HG03025 (cell line): ENCODE data around the gene FLG2.

Experiments used
- ATAC-seq: cut with Tn5 transposase; IDR thresholded peaks from one replicate; pipeline ENCODE4 v1.9.1; 2021; ENCODE audit warnings: mild to moderate bottlenecking, moderate library complexity; ENCODE audit not compliant: unreplicated experiment, low FRiP score

FLG2 gene

DNA sequence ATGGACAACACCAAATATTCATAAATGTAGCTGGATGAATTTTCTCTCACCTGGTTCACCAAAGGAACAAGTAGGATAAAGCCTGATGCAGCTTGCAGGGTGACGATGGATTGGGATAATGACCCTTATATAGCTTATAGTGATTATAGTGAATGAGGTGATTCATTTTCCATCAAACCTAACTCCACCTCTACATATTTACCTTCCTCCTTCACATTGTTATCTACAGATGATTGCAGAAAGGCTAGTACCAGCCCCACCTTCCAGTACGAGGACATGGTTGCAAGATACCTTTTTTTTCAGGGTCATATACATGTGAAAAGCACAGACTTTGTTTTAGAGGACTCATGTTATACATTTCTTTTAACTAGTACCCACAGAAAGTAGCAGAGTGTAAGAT is at the start of gene FLG2:
TSS of gene FLG2 (minus strand) at position 101 of the 400 bp plus-strand sequence. CDS start 1,122 bp downstream, outside the sequence.
- no peak for ATAC-seq

DNA sequence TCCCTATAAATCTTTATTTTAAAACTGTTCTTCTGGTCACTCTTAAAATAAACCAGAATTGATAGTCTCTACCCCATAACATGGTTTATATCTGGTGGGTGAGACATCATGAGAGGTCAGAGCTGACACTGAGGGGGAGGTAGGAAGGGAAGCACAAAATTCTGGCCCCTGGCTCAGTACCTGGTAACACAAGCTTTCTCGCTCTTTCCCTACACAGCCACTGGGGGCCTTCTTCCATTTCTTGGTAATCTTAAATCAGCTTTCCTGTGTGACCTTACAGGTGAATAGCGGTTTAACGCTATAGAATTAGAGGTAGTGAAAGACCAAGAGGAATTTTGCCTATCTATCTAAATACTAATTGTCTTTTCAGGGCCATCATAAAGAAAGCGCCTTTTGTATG is 48.9 kb upstream of the FLG2 start:
- no peak for ATAC-seq

DNA sequence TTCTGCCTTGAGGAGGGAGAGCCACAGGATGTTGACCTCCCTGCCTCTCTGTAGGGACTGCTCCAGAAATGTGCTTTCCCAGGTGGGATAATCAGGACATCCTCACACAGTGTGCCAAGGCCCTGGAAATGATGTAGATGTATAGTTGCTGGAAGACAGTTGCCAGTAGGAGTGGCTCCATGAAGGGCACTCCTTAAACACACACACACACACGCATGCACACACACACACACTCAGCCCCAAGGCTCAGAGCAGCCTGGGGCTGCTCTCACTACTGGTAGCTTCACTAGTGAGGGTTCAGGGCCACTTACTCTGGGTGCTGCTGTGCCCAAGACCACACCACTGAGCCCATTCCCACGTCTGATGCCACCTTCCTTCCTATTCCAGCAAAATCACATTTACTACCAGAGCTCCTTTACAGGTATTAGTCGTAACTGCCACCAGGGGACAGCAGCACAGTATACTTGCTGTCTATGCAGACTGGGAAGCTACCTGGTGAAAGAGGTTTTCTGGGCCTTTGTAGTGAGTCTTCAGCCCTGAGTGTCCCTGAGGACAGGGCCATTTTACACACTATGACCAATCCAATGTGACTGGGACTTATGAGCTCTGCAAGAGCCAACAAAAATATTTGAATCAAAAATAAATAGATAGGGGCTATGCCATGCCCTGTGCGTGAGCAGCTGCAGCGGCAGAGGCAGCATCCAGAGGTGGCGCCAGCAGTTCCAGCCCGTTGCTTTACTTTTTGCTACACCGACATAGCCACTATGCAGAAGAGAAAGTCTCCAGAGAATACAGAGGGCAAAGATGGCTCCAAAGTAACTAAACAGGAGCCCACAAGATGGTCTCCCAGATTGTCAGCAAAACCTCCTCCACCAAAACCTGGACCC is 39.2 kb upstream of the FLG2 start:
- ATAC-seq = no peak

- ATAC-seq = no peak
Measured at GRCh38 chr1:152397474-152397873, 37.7 kb upstream of the FLG2 start.

DNA sequence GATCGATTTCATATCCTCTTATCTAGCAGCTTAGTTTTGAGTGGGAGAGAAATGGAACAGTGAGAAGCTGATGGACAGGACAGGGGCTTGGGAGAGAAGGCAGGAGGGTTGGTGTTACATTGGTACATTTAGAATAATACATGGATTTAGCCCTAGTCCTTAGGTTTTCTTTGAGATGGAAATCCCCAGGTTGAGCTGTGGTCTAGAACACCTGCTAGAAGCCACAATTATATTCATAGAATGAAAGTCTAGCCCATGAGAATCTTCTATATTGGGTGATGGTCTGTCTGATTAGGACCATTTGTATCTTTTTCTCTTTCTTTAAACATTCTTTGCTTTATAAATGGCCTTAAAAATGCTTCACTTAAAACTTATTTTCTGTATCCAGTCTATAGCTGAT is 34.3 kb upstream of the FLG2 start:
- no peak for ATAC-seq

GRCh38 chr1:152392909-152393308 is 33.1 kb upstream of the FLG2 start:
- ATAC-seq = no peak

- ATAC-seq = no peak
Measured at GRCh38 chr1:152388889-152389288, 29.1 kb upstream of the FLG2 start.

DNA sequence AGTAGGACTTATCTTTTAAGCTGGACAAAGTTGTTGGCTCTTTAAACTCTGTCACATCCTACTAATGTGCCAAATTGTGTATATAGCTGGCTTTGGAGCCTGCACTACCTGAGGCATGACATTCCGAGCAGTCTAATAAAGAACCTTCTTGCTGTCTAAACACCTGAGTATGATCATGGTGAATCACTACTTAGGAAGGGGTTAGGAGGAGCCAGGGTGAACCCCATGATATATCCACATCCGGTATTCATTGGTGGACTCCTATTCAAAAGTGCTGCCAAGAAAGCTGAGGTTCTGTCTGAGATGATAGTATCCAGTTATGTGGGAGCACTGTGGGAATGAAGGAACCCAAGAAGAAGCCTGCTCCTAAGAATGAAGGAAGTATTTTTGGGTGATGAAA is 27.1 kb upstream of the FLG2 start:
- no peak for ATAC-seq

DNA sequence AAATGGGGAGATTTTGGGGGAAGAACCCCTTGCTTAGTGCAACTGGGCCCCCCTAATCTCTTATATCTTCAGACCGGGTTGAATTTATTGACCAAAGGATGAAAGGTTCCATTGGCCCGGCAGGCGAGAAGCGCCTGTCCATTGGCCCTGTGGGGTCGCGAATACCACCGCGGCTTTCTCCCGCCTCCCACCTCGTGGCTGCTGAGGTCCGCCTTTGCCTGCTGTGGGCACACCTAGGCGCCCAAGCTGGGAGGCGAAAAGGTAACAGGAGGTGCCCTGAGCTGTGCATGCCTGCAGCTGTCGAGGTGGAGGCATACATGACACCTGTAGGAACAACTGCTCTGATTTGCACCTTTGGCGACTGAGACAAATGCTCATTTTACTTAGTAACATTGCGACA is 21.1 kb upstream of the FLG2 start:
- no peak for ATAC-seq

DNA sequence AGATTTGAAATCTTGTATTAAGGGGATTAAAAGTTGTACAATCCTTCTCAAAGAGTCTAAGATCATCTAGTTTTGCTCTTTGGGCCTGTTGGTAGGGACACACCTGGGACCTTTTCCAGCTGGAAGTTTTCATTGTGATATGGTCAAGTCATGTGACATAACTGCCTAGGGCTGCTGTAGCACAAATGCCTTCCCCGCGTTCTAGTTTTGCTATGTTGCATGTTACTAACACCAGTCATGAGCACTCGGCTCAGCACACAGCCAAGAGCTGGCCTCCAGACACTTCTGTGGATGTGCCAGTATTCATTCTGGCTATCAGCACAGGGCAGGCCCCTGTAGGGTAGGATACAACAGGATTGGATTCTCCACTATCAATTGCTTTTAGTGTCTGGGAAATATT is 14.6 kb upstream of the FLG2 start:
- ATAC-seq = no peak

GRCh38 chr1:152372672-152373071 is 12.9 kb upstream of the FLG2 start:
- no peak for ATAC-seq

- no peak for ATAC-seq
Measured at GRCh38 chr1:152367436-152367835, 7.6 kb upstream of the FLG2 start.

DNA sequence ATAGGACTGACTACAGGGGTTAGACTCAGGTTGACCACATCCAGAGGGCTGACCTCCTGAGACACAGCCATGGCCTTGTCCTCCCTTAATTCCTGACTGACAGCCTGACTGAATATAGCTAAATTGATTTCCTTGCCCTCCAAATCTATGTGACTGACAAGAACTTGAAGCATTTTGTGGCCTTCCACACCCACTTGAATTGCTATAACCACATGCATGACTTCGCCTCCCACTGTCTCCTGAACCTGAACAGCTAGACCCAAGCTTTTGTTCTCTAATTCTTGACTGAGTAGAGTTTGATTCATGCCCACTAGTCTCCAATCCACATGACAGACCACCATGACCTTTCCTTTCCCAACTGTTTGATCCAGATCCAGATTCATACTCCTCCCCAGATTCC is 3.1 kb downstream of the FLG2 start:
- ATAC-seq = no peak

DNA sequence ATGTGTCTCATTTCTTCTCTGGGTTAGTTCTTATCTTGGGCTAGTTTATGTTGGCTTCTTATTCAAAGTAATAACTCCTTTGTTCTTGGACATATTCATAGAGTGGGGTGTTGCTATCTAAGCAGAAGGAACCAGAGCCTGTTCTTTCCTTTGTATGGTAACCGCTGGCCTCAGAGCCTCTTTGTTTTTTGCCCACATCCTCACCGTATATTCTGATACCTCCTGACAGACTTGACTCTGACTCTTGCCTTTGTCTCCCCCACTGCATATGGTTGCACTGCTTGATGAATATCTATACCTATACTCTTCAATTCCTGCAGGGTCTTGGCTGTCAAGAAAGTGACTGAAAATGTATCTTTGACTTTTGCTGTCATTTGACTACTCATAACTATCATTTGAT is 10.2 kb downstream of the FLG2 start:
- no peak for ATAC-seq

DNA sequence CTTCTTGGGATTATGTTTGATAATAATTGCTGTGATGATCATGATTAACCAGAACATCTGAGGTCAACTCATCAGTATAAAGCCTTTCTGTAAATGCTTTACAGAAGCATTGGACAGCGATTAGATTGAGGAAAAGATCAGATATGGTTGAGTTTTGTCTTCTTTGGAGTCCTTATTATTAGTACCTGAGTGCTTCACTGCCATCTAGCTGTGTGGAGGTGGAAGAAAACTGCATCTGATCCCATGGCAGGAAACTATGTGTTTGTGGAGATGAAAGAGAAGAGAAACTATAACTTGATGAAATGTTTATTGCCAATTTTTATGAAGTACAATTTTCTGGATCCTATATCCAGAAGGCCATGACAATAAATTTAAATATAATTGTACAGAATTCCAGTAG is 11.4 kb downstream of the FLG2 start:
- ATAC-seq = no peak

DNA sequence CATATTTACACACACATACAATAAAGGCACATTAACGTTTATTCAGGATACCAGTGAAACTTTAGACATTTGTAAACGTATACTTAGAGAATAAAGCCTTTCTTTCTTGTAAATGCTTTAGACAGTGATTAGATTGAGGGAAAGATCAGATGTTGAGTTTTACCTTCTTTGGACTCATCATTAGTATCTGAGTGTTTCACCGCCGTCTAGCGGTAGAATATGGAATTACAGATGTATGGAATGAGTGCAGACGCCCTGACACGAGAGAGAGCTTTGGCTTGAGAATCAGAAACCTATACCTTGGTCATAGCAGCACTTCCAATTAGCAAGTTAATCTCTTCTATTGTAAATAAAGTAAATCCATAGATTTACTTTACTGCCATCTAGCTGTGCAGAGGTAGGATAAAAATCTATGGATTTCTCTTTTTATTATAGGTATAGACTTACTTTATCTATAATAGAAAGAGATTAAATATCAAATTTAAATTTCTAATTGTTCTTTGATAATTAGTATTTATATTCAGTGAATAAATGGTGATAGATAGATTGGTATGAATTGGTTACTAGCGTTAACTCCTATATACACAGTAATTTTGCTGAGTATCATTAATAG is 12.6 kb downstream of the FLG2 start:
- ATAC-seq = no peak

GRCh38 chr1:152344438-152344837 is 15.4 kb downstream of the FLG2 start:
- ATAC-seq = no peak

DNA sequence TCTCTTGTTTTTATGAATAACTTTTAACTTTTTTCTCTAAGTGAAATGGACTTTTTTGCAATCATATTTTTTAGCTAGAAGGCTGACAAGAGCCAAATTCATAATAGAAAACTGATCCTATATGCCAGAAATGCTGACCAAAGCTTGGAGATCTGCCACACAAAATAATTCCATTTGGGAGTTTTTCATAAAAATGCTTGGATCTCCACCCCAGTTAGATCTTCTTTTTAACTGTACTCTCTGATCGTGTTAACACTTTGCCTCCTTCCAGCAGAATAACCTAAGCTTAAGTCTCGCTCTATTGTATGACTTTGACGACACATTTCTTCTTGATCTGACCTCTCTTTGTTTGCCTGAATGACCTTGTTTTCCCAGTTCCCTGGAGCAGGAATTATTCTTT is 16.8 kb downstream of the FLG2 start:
- no peak for ATAC-seq

- ATAC-seq = no peak
Measured at GRCh38 chr1:152335399-152335798, 24.4 kb downstream of the FLG2 start.

- ATAC-seq = no peak
Measured at GRCh38 chr1:152328801-152329391, 30.9 kb downstream of the FLG2 start.

DNA sequence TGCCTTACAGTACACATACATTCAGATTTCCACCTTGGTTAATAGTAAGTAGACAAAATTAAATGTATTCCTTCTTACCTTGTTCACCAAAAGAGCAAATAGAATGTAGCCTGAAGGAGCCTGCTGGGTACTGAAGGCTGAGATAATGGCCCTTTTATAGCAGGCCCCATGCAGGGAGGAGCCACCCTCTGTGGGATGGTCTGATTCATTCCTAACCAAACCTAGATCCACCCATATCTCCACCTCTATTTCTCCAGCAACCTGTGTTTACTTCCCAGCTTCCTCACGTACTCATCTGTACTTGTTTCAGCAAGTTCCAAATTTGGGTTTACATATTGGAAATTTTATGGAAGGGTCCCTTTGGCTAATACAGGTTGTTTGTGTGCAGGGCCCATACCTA is 34.7 kb downstream of the FLG2 start, which contains the start of gene FLG:
TSS of gene FLG (minus strand) at position 129 of the 400 bp plus-strand sequence. CDS start 9,783 bp downstream, outside the sequence.
- ATAC-seq = no peak

GRCh38 chr1:152313970-152314369 is 45.8 kb downstream of the FLG2 start:
- no peak for ATAC-seq
